SK-MEL-5 (cell line): ENCODE data around the gene ACBD6. TPM values are rescaled to one million over a fixed set of nuclear protein-coding genes. Genes with fewer than 3 reads are reported as not detected.

ENCODE experiments used
- DNase-seq: peaks from one replicate; pipeline ENCODE4 v3.0.0-alpha.2; 2016; ENCODE audit warnings: low read depth, low spot score
- in situ Hi-C: cut with HindIII; loops from 2 replicates; pipeline ENCODE4 v1.10.0; 2016; ENCODE audit warnings: low sequenced_read_pairs, high pct_unique_total_duplicates, low pct_unique_long_range_greater_than_20kb
- total RNA-seq: library from RNA; depleted of rRNA; stranded (reverse); fragments of >200 nt; shearing (Covaris generic); gene quantifications from 2 replicates; pipeline ENCODE4 v1.2.3, GENCODE V29; 2014

Gene ACBD6
- total RNA-seq, 1 experiment from 2014 or later: 46.0 TPM

DNA sequence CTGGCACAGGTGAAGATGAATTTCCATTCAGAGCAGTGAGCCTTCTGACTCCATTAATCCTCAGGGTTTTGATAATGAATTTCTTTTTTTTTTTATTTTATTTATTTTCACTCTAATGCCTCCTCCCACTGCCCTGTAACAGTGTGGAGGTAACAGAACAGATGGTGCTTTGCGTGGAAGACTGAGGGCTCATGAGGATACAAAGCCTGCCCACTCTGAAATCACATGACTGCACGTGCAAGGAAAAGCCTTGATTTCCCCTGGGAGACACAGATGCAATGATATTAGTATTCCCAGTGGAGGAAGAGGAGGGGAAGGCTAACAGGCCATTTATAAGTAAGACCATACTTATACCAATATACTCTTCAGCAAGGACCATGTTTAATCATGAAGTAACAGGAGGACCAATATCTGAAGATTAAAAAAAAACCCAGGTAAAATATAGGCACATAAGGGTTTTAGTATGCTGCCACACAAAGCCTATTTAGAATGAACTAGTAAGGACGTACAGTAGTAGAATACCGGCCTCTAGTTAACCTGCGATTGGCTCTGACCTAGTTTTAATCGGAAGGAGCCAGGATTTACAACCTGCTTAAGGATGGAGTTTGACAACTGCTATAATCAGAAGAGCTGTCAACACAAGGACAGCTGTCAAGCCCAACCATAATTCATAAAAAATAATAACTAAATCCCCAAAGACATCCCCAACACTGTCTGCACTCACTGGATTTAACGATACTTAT is 202.7 kb downstream of the ACBD6 start:
- in situ Hi-C loops: no loop called here
- no peak for DNase-seq

DNA sequence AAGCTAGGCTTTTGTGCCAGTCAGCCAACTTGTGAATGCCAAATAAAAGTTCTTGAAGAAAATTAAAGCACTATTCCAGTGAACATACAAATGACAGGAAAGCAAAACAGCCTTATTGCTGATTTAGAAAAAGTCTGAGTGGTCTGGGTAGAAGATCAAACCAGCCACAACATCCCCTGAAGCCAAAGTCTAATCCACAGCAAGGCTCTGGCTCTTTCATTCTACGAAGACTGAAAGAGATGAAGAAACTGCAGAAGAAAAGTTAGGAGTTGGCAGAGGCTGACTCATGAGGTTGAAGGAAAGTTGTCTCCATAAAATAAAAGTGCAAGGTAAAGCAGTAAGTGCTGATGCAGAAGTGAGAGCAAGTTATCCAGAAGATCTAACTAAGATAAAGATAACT is 206.4 kb downstream of the ACBD6 start:
- in situ Hi-C loops: no loop called here
- no peak for DNase-seq

GRCh38 chr1:180294711-180295110 is 207.7 kb downstream of the ACBD6 start:
- no peak for DNase-seq
- in situ Hi-C loops: no loop called here

DNA sequence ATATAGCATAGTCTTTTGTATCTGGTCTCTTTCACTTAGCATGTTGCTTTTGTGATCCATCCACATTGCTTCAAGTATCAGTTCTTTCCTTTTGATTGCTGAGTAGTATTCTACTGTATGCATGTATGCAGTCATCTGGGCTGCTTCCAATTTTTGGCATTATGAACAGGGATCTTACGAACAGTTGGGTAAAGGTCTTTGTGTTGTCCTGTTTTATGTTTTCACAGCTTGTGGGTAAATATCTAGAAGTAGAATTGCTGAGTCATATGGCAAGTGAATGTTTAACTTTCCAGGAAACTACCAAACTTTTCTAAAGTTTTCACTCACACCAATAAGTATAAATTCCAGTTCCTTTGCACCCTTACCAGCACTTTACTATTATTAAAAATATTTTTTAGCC is 211.4 kb downstream of the ACBD6 start:
- in situ Hi-C loops: no loop called here
- DNase-seq: no peak

GRCh38 chr1:180290265-180291001 is 211.9 kb downstream of the ACBD6 start:
- in situ Hi-C loops: no loop called here
- no peak for DNase-seq

- no peak for DNase-seq
- in situ Hi-C loops: no loop called here
These were observed 213.4 kb downstream of the ACBD6 start for GRCh38 chr1:180288940-180289339.

DNA sequence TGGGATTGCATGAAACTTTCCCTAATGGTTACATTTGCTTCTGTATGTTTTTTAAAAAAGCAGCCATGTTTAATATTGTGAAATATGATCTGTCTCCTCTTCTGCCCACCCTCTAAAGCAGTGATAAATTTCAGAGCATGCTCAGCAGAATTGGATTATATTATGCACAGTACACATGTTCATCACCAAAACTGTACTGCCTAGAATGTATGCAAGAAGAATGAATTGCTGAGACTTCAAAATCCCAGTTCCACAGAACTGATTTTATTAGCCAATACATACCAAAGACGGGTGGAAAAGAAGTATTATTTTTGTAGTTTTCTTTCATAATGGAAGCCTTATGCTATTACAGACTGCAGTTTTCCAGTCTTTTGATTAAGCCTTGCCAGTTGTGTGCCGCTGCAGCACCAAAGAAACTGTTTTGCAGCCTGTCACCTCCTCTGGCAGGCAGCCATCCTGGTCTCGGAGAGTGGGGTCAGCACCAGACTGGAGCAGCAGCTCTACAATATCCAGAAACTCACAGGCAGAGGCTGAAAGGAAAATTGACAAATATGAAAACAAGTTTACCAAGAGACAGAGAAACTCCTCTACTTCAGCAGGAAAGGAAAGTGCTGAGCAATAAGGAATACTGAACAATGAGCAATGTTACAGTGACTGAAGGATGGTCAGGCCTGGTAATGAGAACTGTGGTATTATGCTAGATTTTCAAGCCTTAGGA is 214.2 kb downstream of the ACBD6 start:
- in situ Hi-C loops: no loop called here
- no peak for DNase-seq

DNA sequence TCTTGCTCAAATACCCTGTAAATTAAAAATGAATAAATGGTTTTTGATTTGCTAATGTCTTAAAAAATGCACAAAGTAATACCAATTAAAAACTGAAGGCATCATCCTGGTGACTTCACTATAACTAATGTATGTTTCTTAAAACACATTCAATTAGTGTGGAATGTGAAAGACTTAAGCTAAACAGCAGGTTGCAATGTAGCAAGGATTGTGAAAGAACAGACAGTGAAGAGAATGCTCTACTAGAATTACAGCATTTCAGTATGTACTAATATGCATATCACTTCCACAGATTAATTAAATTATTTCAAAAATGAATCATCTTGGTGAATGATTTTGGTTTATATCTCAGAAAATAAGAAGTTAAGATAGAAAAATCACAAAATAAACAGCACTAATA is 216.0 kb downstream of the ACBD6 start:
- DNase-seq: no peak
- in situ Hi-C loops: no loop called here

GRCh38 chr1:180283098-180283497 is 219.3 kb downstream of the ACBD6 start:
- in situ Hi-C loops: no loop called here
- no peak for DNase-seq

DNA sequence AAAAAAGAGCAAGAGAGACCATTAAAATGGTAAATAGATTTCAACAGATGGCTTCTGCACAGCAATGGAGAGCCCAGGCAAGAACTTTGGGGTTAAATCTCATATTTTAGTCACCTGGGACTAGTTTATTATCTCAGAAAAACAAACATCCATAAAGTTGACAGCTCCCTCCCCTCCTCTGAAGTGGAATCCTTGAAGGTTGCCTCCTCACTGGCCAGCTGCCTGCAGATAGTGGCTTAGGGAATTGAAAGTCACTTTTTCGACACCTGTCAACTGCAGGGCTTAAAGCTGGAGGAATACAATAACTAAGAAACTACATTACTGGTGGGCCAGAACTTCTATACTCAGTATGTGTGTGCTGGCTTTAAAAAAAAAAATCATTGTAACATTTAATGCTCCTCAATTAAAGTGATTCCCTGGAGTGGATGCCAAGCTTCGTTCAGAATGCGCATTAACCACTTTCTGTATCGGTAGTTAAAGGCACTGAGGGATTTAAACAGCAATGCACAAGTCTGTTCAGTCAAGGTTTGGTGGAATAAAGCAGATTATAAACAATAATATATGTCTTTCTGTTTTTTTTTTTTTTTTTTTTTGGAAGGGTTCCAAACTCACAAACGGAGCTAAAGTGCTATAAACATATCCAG is 219.9 kb downstream of the ACBD6 start:
- in situ Hi-C loops: no loop called here
- DNase-seq: no peak

GRCh38 chr1:180281490-180281889 is 220.9 kb downstream of the ACBD6 start:
- in situ Hi-C loops: no loop called here
- no peak for DNase-seq

GRCh38 chr1:180280617-180281016 is 221.8 kb downstream of the ACBD6 start:
- DNase-seq: no peak
- in situ Hi-C loops: no loop called here

GRCh38 chr1:180279651-180280050 is 222.7 kb downstream of the ACBD6 start:
- in situ Hi-C loops: no loop called here
- no peak for DNase-seq

DNA sequence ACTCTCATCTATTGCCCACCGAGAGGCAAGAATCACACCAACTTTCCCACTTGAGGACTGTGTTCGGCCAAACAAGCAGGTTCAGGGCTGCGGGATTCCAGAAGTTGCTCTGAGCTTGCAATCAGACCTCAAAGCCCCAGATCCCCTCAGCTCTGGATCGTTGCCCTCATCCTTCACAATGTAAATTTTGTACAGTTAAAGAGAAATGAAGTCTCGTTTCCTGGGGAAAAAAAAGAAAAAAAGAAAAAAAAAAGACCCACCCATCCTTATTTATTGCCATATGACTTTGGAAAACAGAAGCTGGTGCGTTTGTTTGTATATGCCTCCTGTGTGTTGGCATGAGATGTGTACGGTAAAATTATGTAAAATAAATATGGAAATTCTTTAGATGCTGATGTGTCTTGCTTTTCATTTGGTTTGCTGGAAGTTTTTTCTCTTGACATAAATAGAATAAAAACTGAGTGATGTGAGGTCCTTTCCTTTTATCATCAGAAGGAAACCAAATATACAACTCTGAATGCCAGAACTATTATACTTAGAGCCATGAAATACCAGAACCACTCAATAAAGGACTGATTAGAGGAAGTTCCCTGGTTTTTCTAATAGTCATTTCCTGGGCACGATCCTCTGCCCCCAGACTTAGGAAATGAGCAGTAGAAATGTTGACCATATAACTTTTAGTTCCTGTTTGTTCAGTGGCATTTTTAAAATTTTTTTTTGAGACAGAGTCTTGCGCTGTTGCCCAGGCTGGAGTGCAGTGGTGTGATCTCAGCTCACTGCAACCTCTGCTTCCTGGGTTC is 223.6 kb downstream of the ACBD6 start:
- no peak for DNase-seq
- in situ Hi-C loops: no loop called here

DNA sequence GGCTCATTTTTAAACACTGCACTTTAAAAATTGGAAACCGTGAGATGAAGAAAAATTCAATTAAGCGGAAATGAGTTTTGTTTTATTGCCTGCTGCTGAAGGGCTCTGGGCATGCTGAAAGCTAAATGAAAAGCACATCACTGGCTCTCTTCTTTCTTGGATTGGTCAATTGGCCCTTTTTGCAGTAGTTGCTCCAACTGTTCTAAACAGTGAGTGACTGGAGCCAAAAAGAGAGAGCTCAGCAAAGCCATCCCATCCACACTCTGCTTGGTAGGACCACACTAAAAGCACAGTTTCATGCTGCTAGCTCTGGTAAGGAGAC is 224.2 kb downstream of the ACBD6 start:
- DNase-seq: no peak
- in situ Hi-C loops: no loop called here

DNA sequence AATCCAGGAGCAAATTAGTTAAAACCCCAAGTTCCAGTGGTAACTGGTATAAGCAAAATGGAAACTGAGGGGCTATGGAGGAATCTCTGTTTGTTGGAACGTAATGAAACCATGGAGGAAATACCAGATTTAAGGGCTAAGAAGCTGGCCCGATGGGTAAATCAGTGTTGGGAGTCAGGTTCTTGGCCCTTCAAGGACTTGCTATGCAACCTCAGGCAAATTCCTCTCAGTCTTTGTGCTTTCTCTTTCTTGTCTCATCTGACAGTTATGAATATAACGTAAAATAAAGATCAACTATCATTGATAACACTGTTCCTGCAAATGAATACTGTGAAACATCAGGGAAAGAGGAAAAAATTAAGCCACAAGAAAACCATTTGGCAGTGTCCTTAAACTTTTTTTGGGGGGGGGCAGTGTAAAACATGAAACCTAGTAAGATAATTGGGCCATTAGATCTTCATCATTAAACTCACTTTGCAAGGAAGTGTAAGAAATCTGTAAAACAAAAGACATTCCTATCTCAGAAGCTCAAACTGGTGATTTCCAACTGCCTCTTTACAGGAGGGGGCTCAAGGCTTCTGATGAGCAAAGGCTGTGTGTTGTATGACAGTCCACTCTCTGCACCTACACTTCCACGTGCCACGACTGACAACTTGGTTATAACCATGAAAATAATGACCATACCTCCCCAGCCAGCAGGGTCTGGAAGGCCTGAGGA is 224.7 kb downstream of the ACBD6 start:
- in situ Hi-C loops: no loop called here
- no peak for DNase-seq

- DNase-seq: no peak
- in situ Hi-C loops: no loop called here
These were observed 226.7 kb downstream of the ACBD6 start for GRCh38 chr1:180275726-180276125.
